HEK293T (cell line): ENCODE data around the gene SYNPO2.

Experiments used
- HDGF ChIP-seq: fragments of 450-650 bp; IDR thresholded peaks from 2 replicates; pipeline ENCODE4 v1.6.1; 2017; ENCODE audit warnings: antibody characterized with exemption, borderline replicate concordance
- SP1 ChIP-seq: fragments of 450-650 bp; IDR thresholded peaks from 2 replicates; pipeline ENCODE4 v1.6.1; 2017
- SUZ12 ChIP-seq: fragments of 450-650 bp; IDR thresholded peaks from 2 replicates; pipeline ENCODE4 v1.6.1; 2016; ENCODE audit warnings: mild to moderate bottlenecking

- TF ChIP-seq SUZ12 (no peak), SP1 (no peak), HDGF (no peak)
These were observed 33.1 kb downstream of the SYNPO2 start for GRCh38 chr4:118921786-118922185.
